ENCODE data around the gene CNTN2.
A peak's percentile ranks its signal among the peaks of the same experiment; 100 is the strongest.

The CNTN2 gene

GRCh38 chr1:205042911-205043806 lies at the start of gene CNTN2:
CNTN2 (plus strand) TSS chr1:205043212; CDS start chr1:205053186, 9,974 bp downstream.
- TF ChIP-seq ZFX (IDR thresholded peaks at IDR 0.05) (no peak), CTCF (conservative IDR thresholded peaks at IDR 0.05) (no peak)
- no peak within 1 kb of the TSS for H3K27ac ChIP-seq

GRCh38 chr1:204994086-204994862 lies 48.7 kb upstream of the CNTN2 start:
- no peak for TF ChIP-seq CTCF (conservative IDR thresholded peaks at IDR 0.05)
- no peak for TF ChIP-seq ZFX (IDR thresholded peaks at IDR 0.05)
- no peak overlapping the region for H3K27ac ChIP-seq

GRCh38 chr1:204996981-204997380 lies 46.0 kb upstream of the CNTN2 start:
- no peak overlapping the region for H3K27ac ChIP-seq
- TF ChIP-seq ZFX (IDR thresholded peaks at IDR 0.05) (no peak), CTCF (conservative IDR thresholded peaks at IDR 0.05) (no peak)

GRCh38 chr1:204997591-204998355 lies 45.2 kb upstream of the CNTN2 start:
- H3K27ac ChIP-seq = no peak overlapping the region
- TF ChIP-seq ZFX (IDR thresholded peaks at IDR 0.05) (no peak), CTCF (conservative IDR thresholded peaks at IDR 0.05) (no peak)

GRCh38 chr1:205001162-205001561 lies 41.9 kb upstream of the CNTN2 start:
- TF ChIP-seq ZFX (IDR thresholded peaks at IDR 0.05) = no peak
- TF ChIP-seq CTCF (conservative IDR thresholded peaks at IDR 0.05) = no peak
- H3K27ac ChIP-seq = no peak overlapping the region

- H3K27ac ChIP-seq = peak overlapping the region; percentile 41; the same call in 1 of the 2 replicates
- TF ChIP-seq CTCF (conservative IDR thresholded peaks at IDR 0.05) (no peak), ZFX (IDR thresholded peaks at IDR 0.05) (no peak)
Observed at GRCh38 chr1:205002705-205003104, 40.3 kb upstream of the CNTN2 start.
